ENCODE measurements around the gene ITGAV.
"Not testable (repeated sequence)": the region's sequence is repeated elsewhere in the genome, so short reads cannot be mapped to it uniquely, and the experiment has no call there.

Gene ITGAV

DNA sequence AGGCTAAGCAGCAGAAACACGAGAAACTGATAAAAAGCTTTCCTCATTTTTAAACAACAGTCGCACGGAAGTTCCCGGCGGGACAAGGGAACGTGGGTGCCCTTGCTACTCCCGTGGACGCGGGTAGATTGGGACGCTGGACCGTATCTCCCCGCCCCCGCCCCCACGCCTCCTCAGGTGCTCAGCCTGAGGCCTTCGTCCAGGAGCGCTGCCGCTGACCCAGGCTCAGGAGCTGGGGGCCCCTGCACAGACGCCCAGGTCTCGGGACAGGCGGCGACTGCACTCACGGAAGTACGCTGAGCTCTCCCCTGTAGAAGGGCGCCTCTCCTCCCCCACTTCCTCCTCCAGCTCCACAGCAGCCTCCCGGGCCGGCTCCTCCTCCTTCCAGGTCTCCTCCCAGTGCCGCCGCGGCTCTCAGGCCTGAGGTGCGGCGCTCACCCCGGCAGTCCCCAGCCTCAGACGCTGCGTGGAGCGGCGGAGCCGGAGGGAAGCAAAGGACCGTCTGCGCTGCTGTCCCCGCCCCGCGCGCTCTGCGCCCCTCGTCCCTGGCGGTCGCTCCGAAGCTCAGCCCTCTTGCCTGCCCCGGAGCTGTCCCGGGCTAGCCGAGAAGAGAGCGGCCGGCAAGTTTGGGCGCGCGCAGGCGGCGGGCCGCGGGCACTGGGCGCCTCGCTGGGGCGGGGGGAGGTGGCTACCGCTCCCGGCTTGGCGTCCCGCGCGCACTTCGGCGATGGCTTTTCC, at the start of gene ITGAV:
ITGAV (plus strand) TSS at position 445 of the 738 bp plus-strand sequence; CDS start at position 728, 283 bp downstream.
- DNase-seq, result peak in 1 of 2 experiments; percentile 17

- no peak for DNase-seq
Measured at GRCh38 chr2:186540941-186541340, 48.9 kb upstream of the ITGAV start.

GRCh38 chr2:186542002-186542401, 47.9 kb upstream of the ITGAV start:
- no peak for DNase-seq

- no peak for DNase-seq
Measured at GRCh38 chr2:186543561-186544131, 46.2 kb upstream of the ITGAV start.

- DNase-seq, result no peak
Measured at GRCh38 chr2:186544255-186544675, 45.6 kb upstream of the ITGAV start.

GRCh38 chr2:186546846-186547245, 43.0 kb upstream of the ITGAV start:
- no peak for DNase-seq

- DNase-seq, result no peak
Measured at GRCh38 chr2:186551323-186552050, 38.4 kb upstream of the ITGAV start.

- no peak for DNase-seq
Measured at GRCh38 chr2:186554429-186554828, 35.4 kb upstream of the ITGAV start.

- no peak for DNase-seq
Measured at GRCh38 chr2:186554850-186555671, 34.8 kb upstream of the ITGAV start.

GRCh38 chr2:186558512-186559276, 31.2 kb upstream of the ITGAV start:
- DNase-seq, result no peak

- DNase-seq, result no peak
Measured at GRCh38 chr2:186559370-186559769, 30.5 kb upstream of the ITGAV start.

DNA sequence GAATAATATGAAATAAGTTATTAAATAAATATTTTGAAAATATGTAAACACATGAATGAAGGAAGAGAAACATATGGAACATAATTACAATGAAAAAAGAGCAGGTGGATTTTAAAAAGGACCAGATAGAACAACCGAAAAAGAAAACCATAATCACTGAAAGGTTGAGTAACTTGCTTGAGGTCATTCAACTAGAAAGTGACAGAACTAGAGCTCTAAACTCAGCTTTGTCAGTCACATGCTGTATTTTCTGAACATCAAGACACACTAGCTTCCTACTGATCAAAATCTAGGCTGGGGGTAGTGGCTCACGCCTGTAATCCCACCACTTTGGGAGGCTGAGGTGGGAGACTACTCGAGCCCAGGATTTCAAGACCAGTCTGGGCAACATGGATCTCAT, 30.0 kb upstream of the ITGAV start:
- no peak for DNase-seq

- DNase-seq, result no peak
Measured at GRCh38 chr2:186560254-186560653, 29.6 kb upstream of the ITGAV start.

- DNase-seq, result no peak
Measured at GRCh38 chr2:186561467-186562208, 28.2 kb upstream of the ITGAV start.

DNA sequence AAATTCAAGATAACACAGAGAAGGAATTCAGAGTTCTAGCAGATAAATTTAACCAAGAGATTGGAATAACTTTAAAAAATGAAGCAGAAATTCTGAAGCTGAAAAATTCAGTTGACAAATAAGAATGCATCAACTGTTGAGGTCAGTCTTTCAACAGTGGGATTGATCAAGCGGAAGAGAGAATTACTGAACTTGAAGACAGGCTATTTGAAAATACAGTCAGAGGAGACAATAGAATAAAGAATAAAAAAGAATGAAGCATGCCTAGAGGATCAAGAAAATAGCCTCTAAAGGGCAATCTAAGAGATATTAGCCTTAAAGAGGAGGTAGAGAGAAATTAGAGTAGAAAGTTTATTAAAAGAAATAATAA, 27.7 kb upstream of the ITGAV start:
- DNase-seq, result no peak

DNA sequence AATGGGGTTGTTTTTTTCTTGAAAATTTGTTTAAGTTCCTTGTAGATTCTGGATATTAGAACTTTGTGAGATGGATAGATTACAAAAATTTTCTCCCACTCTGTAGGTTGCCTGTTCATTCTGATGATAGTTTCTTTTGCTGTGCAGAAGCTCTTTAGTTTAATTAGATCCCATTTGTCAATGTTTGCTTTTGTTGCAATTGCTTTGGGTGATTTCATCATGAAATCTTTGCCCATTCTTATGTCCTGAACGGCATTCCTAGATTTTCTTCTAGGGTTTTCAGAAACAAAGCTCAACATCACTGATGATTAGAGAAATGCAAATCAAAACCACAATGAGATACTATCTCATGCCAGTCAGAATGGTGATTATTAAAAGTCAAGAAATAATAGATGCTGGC, 21.3 kb upstream of the ITGAV start:
- DNase-seq, result not testable (repeated sequence)

DNA sequence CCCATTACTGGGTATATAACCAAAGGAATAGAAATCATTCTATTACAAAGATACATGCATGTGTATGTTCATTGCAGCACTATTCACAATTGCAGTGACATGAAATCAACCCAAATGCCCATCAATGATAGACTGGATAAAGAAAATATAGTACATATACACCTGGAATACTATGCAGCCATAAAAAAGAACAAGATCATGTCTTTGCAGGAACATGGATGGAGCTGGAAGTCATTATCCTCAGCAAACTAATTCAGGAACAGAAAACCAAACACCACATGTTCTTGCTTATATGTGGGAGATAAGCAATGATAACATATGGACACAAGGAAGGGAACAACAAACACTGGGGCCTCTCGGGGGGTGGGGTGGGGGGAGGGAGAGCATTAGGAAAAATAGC, 20.7 kb upstream of the ITGAV start:
- not testable (repeated sequence) for DNase-seq

GRCh38 chr2:186569897-186570296, 20.0 kb upstream of the ITGAV start:
- no peak for DNase-seq

GRCh38 chr2:186570604-186571003, 19.3 kb upstream of the ITGAV start:
- DNase-seq, result no peak

DNA sequence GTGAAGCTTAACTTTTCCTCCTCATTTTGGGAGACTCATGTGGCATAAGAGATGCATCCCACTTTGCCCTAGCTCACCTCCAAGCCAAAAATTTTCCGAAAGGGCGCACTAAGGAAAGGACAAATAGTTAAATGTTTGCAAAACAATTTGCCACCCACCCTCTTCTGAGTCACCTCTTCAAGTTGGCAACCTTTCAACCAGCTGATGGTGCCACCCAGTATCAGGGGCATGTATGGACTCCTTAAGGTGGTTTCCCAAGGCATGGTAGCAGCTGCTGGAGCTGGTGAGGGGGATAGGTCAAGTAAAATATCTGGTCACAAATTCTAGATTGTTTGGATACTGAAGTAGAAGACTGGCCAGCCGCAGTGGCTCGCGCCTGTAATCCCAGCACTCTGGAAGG, 17.2 kb upstream of the ITGAV start:
- DNase-seq, result no peak

- no peak for DNase-seq
Measured at GRCh38 chr2:186573531-186573930, 16.3 kb upstream of the ITGAV start.

- DNase-seq, result no peak
Measured at GRCh38 chr2:186575302-186575701, 14.6 kb upstream of the ITGAV start.

All from cerebellar nuclear complex (tissue), 1 donor.